Ishikawa (cell line): ENCODE results near the gene SV2B.

Experiments used
- NFIC ChIP-seq: IDR thresholded peaks from 2 replicates; pipeline ENCODE4 v1.6.1; 2012
- ZBTB7A ChIP-seq: IDR thresholded peaks from 2 replicates; pipeline ENCODE4 v1.6.1; 2012; ENCODE audit warnings: low read depth

DNA sequence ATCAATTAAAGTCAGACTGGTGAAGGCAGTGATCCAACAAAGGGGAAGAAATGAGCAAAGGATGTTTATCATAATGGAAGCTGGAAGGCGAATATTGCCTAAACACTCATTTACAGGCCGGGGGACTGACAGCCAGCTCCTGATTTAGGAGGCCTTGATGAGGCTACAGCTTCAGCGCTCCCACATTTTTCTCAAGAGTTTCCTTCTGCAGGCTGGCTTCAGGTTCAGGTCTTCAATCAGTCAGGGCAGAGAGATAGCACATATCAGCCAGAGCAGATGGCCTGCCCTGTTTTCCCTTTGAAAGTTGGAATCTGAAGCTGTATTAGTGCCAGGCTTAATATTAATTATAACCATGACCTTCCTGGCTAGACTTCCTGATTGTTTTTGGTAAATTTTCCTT lies 218.9 kb downstream of the SV2B start:
- no peak for TF ChIP-seq NFIC
- TF ChIP-seq ZBTB7A = no peak
